Mesendoderm (in vitro differentiated cells): ENCODE data around the gene CEP112.
"Not testable (repeated sequence)": the region's sequence is repeated elsewhere in the genome, so short reads cannot be mapped to it uniquely, and the experiment has no call there.

Experiments
- DNase-seq: peaks from one replicate; pipeline ENCODE4 v3.0.0; 2013
- H2AK5ac ChIP-seq: 2 replicates; pipeline ENCODE4 v1.6.1; 2013; ENCODE audit warnings: low read length, inconsistent platforms
- H2BK120ac ChIP-seq: 2 replicates; pipeline ENCODE4 v1.6.1; 2013; ENCODE audit warnings: low read depth, mild to moderate bottlenecking, low read length, moderate library complexity, mixed read lengths
- H2BK15ac ChIP-seq: replicated peaks from 2 replicates; pipeline ENCODE4 v1.6.1; 2013; ENCODE audit warnings: low read depth, mild to moderate bottlenecking, moderate library complexity
- H2BK5ac ChIP-seq: 2 replicates; pipeline ENCODE4 v1.6.1; 2013; ENCODE audit warnings: low read length, inconsistent platforms
- H3K18ac ChIP-seq: 2 replicates; pipeline ENCODE4 v1.6.1; 2013; ENCODE audit warnings: mild to moderate bottlenecking, low read length, mixed read lengths
- H3K23ac ChIP-seq: one replicate; pipeline ENCODE4 v1.6.1; 2013; ENCODE audit warnings: low read length
- H3K27ac ChIP-seq: 2 replicates; pipeline ENCODE4 v1.5.1; 2013; ENCODE audit warnings: low read depth, mild to moderate bottlenecking, inconsistent platforms, low read length, moderate library complexity
- H3K27me3 ChIP-seq: 2 replicates; pipeline ENCODE4 v1.6.1; 2013; ENCODE audit warnings: low read length, control low read depth, mild to moderate bottlenecking, inconsistent platforms; ENCODE audit not compliant: insufficient read depth, poor library complexity
- H3K36me3 ChIP-seq: 2 replicates; pipeline ENCODE4 v1.6.1; 2013; ENCODE audit warnings: low read length, inconsistent platforms; ENCODE audit not compliant: control insufficient read depth, insufficient read depth
- H3K4ac ChIP-seq: one replicate; pipeline ENCODE4 v1.6.1; 2013; ENCODE audit warnings: low read depth, mild to moderate bottlenecking, low read length, moderate library complexity
- H3K4me1 ChIP-seq: 2 replicates; pipeline ENCODE4 v1.6.1; 2013; ENCODE audit warnings: low read depth, low read length, inconsistent platforms; ENCODE audit not compliant: control insufficient read depth
- H3K4me2 ChIP-seq: 2 replicates; pipeline ENCODE4 v1.6.1; 2013; ENCODE audit warnings: low read length
- H3K4me3 ChIP-seq: 2 replicates; pipeline ENCODE4 v1.5.1; 2013; ENCODE audit warnings: mild to moderate bottlenecking, low read length
- H3K56ac ChIP-seq: one replicate; pipeline ENCODE4 v1.6.1; 2013; ENCODE audit warnings: low read length
- H3K79me1 ChIP-seq: 2 replicates; pipeline ENCODE4 v1.6.1; 2013; ENCODE audit warnings: low read length, inconsistent platforms
- H3K79me2 ChIP-seq: 2 replicates; pipeline ENCODE4 v1.6.1; 2013; ENCODE audit warnings: mild to moderate bottlenecking, low read length; ENCODE audit not compliant: control insufficient read depth, insufficient read depth
- H3K9ac ChIP-seq: 2 replicates; pipeline ENCODE4 v1.6.1; 2013; ENCODE audit warnings: low read length, inconsistent platforms
- H4K5ac ChIP-seq: one replicate; pipeline ENCODE4 v1.6.1; 2013; ENCODE audit warnings: low read length
- H4K8ac ChIP-seq: one replicate; pipeline ENCODE4 v1.6.1; 2013; ENCODE audit warnings: low read depth, mild to moderate bottlenecking, control low read depth, low read length, moderate library complexity
- WGBS: extraction: QIAGEN DNeasy Blood & Tissue Kit; methylation state at CpG from one replicate; pipeline ENCODE4 v1.1.7; 2013; ENCODE audit warnings: low lambda C conversion rate, missing lambda C conversion rate; ENCODE audit not compliant: insufficient coverage; ENCODE audit errors: extremely low coverage; 5-methylcytosine and 5-hydroxymethylcytosine counted together

Gene CEP112

GRCh38 chr17:65690626-65691310 is 501.2 kb downstream of the CEP112 start:
- no peak overlapping the region for H4K5ac ChIP-seq
- H3K36me3 ChIP-seq: no peaks in the 10 kb centered on the region
- no peak overlapping the region for H2BK5ac ChIP-seq
- H3K4me1 ChIP-seq: peaks cover 5% of the 10 kb centered on the region
- no peak overlapping the region for H2AK5ac ChIP-seq
- no peak overlapping the region for H3K4me3 ChIP-seq
- no peaks in the 10 kb centered on the region for H3K79me2 ChIP-seq
- no peak overlapping the region for H3K27ac ChIP-seq
- no peak overlapping the region for H3K4me2 ChIP-seq
- no peak overlapping the region for H2BK15ac ChIP-seq
- H3K27me3 ChIP-seq: no peaks in the 10 kb centered on the region
- H3K23ac ChIP-seq: no peak overlapping the region
- WGBS: no CpG with 5 or more reads among the region's 6 CpGs
- H3K79me1 ChIP-seq: no peaks in the 10 kb centered on the region
- H3K9ac ChIP-seq: no peak overlapping the region
- no peak overlapping the region for H3K56ac ChIP-seq
- no peak overlapping the region for H4K8ac ChIP-seq
- peak; percentile 33 for DNase-seq
- no peak overlapping the region for H2BK120ac ChIP-seq
- H3K4ac ChIP-seq: no peak overlapping the region
- H3K18ac ChIP-seq: no peak overlapping the region

GRCh38 chr17:65688307-65688706 is 503.6 kb downstream of the CEP112 start:
- Histone ChIP-seq H3K4me1 (peaks cover 5% of the 10 kb centered on the region), H3K9ac (no peak overlapping the region), H3K4me3 (no peak overlapping the region), H3K27ac (no peak overlapping the region), H3K36me3 (no peaks in the 10 kb centered on the region), H4K8ac (no peak overlapping the region), H3K56ac (no peak overlapping the region), H2BK120ac (no peak overlapping the region), H3K79me1 (no peaks in the 10 kb centered on the region), H2AK5ac (no peak overlapping the region), H4K5ac (no peak overlapping the region), H3K27me3 (no peaks in the 10 kb centered on the region), H2BK15ac (no peak overlapping the region), H3K79me2 (no peaks in the 10 kb centered on the region), H2BK5ac (no peak overlapping the region), H3K4ac (no peak overlapping the region), H3K18ac (no peak overlapping the region), H3K4me2 (no peak overlapping the region), H3K23ac (no peak overlapping the region)
- WGBS: no CpG with 5 or more reads among the region's 2 CpGs
- DNase-seq: no peak

- no peak overlapping the region for H3K4me3 ChIP-seq
- H3K4me1 ChIP-seq: no peaks in the 10 kb centered on the region
- H3K36me3 ChIP-seq: no peaks in the 10 kb centered on the region
- H3K23ac ChIP-seq: no peak overlapping the region
- no peak overlapping the region for H3K4me2 ChIP-seq
- H2BK15ac ChIP-seq: no peak overlapping the region
- H3K27ac ChIP-seq: no peak overlapping the region
- no peak overlapping the region for H2BK120ac ChIP-seq
- H3K9ac ChIP-seq: no peak overlapping the region
- H2AK5ac ChIP-seq: no peak overlapping the region
- H3K79me2 ChIP-seq: no peaks in the 10 kb centered on the region
- no CpG with 5 or more reads among the region's 1 CpG for WGBS
- H3K56ac ChIP-seq: no peak overlapping the region
- H3K79me1 ChIP-seq: no peaks in the 10 kb centered on the region
- H2BK5ac ChIP-seq: no peak overlapping the region
- no peak overlapping the region for H4K8ac ChIP-seq
- H3K27me3 ChIP-seq: no peaks in the 10 kb centered on the region
- H4K5ac ChIP-seq: no peak overlapping the region
- no peak overlapping the region for H3K4ac ChIP-seq
- no peak overlapping the region for H3K18ac ChIP-seq
- no peak for DNase-seq
Observed at GRCh38 chr17:65685110-65685509, 506.8 kb downstream of the CEP112 start.

DNA sequence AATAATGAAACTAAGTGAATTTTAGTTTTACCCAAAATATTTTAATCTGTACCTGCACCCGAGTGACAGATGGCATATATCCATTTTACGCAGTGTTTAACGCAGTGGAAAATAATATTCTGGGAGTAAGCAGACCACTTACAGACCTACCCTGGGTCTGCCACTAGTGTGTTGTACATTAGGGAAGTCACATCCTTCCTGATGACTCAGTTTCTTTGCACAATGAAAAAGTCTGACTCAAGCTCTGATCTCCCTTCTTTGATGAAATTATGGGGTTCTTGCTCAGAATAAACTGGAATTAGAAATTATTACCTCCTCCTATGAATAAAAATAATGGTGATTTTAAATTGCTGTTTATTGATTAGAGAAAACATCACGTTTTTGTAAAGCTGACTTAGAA is 507.3 kb downstream of the CEP112 start:
- no peaks in the 10 kb centered on the region for H3K27me3 ChIP-seq
- no peak overlapping the region for H3K56ac ChIP-seq
- no peak overlapping the region for H4K5ac ChIP-seq
- H3K79me1 ChIP-seq: no peaks in the 10 kb centered on the region
- H2BK120ac ChIP-seq: no peak overlapping the region
- no peak overlapping the region for H2BK5ac ChIP-seq
- DNase-seq: no peak
- no peak overlapping the region for H3K4ac ChIP-seq
- no peak overlapping the region for H3K9ac ChIP-seq
- H3K23ac ChIP-seq: no peak overlapping the region
- no peak overlapping the region for H3K27ac ChIP-seq
- WGBS: no CpG with 5 or more reads among the region's 4 CpGs
- no peaks in the 10 kb centered on the region for H3K36me3 ChIP-seq
- H3K4me2 ChIP-seq: no peak overlapping the region
- no peak overlapping the region for H2AK5ac ChIP-seq
- H4K8ac ChIP-seq: no peak overlapping the region
- no peaks in the 10 kb centered on the region for H3K4me1 ChIP-seq
- H3K4me3 ChIP-seq: no peak overlapping the region
- no peak overlapping the region for H3K18ac ChIP-seq
- no peaks in the 10 kb centered on the region for H3K79me2 ChIP-seq
- no peak overlapping the region for H2BK15ac ChIP-seq

- WGBS: no CpG with 5 or more reads among the region's 7 CpGs
- Histone ChIP-seq H3K27me3 (no peaks in the 10 kb centered on the region), H3K79me1 (no peaks in the 10 kb centered on the region), H4K5ac (no peak overlapping the region), H3K23ac (no peak overlapping the region), H3K27ac (no peak overlapping the region), H3K4me3 (no peak overlapping the region), H4K8ac (no peak overlapping the region), H3K56ac (no peak overlapping the region), H3K9ac (no peak overlapping the region), H3K4me2 (no peak overlapping the region), H3K79me2 (no peaks in the 10 kb centered on the region), H3K4me1 (no peaks in the 10 kb centered on the region), H3K36me3 (no peaks in the 10 kb centered on the region), H2AK5ac (no peak overlapping the region), H3K18ac (no peak overlapping the region), H3K4ac (no peak overlapping the region), H2BK120ac (no peak overlapping the region), H2BK5ac (no peak overlapping the region), H2BK15ac (no peak overlapping the region)
- no peak for DNase-seq
Observed at GRCh38 chr17:65683428-65683827, 508.5 kb downstream of the CEP112 start.

GRCh38 chr17:65681763-65682162 is 510.2 kb downstream of the CEP112 start:
- not testable (repeated sequence) for H2BK15ac ChIP-seq, H3K23ac ChIP-seq, H3K4me2 ChIP-seq, H4K5ac ChIP-seq, H3K4me3 ChIP-seq, H3K4ac ChIP-seq, DNase-seq, H2AK5ac ChIP-seq, H4K8ac ChIP-seq, H2BK120ac ChIP-seq, H3K4me1 ChIP-seq, H3K18ac ChIP-seq, H3K79me2 ChIP-seq, H3K9ac ChIP-seq, H3K79me1 ChIP-seq, H3K56ac ChIP-seq, H3K27ac ChIP-seq, H3K27me3 ChIP-seq, H2BK5ac ChIP-seq, H3K36me3 ChIP-seq
- WGBS: no CpG with 5 or more reads among the region's 5 CpGs
